Fibroblast of peridontal ligament (primary cell): ENCODE results near the gene SLC23A2.
A peak's percentile ranks its signal among the peaks of the same experiment; 100 is the strongest.

Experiments used
- DNase-seq: peaks from one replicate; pipeline ENCODE4 v3.0.0-alpha.2; 2010; ENCODE audit errors: extremely low read depth

The SLC23A2 gene

DNA sequence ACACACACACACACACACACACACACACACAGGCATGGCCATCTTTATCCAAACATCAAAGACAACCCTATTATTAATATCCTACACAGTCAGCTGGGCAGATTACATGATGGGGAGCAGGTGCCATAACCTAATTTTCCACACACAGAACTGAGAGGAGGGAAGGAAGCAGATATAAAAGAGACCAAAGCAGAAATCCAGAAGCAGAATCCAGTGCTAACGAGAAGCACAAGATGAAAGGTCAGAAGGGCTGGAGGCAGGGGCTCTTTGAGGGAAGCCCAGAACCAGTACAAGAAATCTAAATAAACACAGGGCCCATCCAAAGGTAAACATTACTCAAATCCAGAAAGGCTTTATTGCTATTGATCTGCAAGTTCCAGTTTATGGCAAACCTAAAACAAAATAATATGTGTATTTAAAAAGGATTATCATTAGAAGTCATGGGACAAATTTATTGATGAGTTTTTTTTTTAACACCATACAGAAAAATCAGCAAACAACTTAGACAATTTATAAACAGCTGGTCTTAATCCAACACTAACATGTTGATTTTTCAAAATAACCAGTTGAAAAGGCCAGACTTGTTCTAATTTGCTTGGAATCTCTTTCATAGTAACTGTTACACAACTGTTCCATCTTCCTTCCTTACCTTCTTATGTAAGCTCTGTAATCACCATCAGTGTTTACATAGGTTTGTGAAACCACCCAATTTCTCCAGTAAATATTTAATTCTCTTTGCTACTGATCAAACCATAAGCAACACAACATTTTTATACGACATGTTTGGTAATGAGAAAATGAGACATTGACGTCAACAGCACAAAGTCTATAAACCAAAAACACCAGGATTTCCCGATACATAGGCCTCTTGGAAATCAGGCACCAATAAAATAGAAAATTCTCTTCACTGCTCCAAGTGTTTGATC, 34.2 kb downstream of the SLC23A2 start:
- DNase-seq, result peak; percentile 45

DNA sequence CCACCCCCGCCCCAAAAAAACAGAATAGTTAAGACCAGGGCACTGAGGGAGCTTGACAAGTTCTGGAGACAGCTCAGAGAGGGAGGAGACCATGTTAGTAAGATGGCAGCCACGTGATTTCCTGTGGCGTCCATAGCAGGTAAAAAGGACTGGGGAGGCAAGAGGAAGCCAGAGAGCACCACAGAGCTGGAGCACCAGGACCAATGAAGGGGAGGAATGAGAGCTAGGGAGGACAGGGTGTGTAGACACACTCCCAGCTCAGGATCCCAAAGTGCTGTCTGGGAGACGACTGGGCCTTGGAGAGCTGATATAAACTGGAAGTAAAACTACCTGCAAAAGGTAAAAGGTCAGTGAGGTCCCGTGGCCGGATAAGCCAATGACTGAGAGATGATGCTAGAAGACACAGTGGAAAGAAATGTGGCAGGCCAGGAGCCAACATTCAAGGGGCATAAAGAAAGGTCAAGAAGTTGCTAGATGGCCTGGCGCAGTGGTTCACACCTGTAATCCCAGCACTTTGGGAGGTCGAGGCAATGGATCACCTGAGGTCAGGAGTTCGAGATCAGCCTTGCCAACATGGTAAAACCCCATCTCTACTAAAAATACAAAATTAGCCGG, 39.0 kb downstream of the SLC23A2 start:
- DNase-seq, result no peak

DNA sequence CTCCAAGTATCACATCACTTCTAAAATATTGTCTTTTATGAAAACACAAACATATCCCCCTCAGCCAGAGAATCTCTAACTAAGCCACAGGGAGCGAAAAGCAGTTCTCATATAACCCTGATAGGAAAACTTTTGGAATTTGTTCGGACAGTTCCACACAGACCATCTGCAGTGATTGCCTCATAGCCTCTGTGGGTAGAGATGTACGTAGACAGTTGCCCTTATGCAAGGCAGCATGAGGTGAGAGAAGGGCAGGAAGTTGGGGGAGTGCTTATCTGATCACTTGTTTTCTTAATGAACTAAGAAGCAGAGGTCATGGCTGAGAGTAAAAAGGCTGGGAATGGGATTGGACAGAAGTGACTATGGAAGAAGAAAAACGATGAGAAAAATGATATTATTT, 39.6 kb downstream of the SLC23A2 start:
- peak; percentile 45 for DNase-seq

GRCh38 chr20:4959592-4959991, 41.7 kb downstream of the SLC23A2 start:
- no peak for DNase-seq

- peak; percentile 60 for DNase-seq
Measured at GRCh38 chr20:4957939-4958362, 43.4 kb downstream of the SLC23A2 start.

- no peak for DNase-seq
Measured at GRCh38 chr20:4957187-4957586, 44.1 kb downstream of the SLC23A2 start.

GRCh38 chr20:4956200-4956810, 45.0 kb downstream of the SLC23A2 start:
- DNase-seq, result peak; percentile 85

DNA sequence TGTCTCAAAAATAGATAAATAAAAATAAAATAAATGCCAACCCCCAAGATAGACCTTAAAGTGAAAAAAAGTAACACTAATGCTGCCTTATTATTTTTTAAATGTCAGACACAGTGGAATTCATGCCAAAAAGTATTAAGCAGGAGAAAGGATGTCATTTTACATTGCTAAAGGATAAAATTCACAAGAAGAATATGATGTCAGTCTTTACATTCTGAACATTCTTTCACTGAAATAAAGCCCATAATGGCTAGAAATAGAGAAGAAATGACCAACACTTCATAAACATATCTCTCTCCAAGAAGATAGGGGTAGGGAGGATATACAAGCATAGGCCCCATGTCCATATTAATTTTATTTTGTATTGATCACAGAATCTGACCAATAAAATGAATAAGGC, 47.4 kb downstream of the SLC23A2 start:
- no peak for DNase-seq

GRCh38 chr20:4952229-4952628, 49.1 kb downstream of the SLC23A2 start:
- no peak for DNase-seq

GRCh38 chr20:4951299-4951698, 50.0 kb downstream of the SLC23A2 start:
- peak; percentile 89 for DNase-seq

DNA sequence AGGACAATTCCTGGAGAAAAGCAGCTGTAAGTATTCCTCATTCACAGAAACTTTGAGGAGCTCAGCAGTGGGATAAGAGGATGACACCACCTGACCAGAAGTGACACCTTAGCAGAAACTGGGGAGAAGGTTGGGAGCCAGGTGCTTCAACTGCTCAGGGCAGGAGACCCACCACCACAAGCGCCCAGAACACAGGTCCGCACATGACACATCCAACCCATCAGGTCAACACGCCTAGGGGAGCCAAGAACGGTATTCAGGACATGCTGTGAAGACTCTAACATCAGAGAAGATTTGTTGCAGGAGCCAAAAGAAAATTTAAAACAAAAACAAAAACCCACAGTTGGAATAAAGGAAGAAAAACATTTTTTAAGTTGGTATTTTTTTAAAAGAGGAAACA, 50.5 kb downstream of the SLC23A2 start:
- no peak for DNase-seq

GRCh38 chr20:4950437-4950836, 50.9 kb downstream of the SLC23A2 start:
- DNase-seq, result no peak

- peak; percentile 72 for DNase-seq
Measured at GRCh38 chr20:4949833-4950178, 51.5 kb downstream of the SLC23A2 start.

DNA sequence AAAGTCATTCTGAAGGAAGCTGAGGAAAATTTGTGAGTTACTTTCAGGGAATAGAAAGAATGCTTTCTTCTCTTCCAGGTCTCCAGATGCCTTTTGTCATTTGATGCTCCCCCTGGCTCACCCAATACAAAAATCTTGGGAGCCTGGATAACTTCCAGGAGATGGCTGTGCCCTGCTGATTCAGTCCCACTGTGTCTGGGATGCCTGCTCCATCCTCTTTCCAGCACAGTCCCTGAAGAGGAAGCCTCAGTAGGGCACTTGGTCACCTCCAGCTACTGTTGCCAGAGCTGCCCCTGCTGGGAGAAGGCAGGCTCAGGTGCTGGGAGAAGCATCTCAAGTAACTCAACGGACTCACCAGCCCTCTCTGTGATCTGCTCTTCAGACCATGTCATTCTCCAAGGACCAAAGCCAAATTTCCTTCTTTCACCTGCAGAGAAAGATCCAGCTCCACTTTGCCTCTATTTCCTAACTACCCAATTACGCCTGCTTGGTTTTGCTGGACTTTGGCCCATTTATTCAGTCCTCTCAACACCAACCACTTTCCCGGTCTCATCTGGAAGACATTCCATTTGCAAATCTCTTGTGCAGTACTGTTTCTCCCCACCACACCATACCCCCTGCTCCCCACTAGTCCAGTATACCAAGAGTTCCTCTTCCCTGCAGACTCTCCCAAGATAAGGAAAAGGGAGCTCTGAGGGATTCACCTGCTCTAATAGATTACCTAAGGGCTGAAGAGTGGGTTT, 53.3 kb downstream of the SLC23A2 start:
- DNase-seq, result no peak

DNA sequence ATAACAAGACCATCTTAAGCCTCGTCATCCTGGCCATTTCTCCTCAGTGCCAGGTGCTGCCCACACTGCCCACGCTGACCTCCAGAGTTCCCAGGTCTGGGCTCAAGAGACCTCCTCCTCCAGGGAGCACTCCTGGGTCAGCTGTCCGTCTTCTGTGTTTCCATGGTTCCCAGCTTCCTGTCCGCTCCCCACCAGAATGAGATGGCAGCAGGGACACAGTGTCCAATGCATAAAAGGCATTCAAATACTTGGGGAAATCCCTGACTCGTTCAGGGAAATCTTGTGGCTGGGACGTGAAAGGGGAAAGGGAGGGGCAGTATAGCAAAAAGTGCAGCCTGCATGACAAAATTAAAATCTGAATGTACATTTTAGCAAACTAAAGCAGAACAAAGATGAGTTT, 54.3 kb downstream of the SLC23A2 start:
- no peak for DNase-seq

- DNase-seq, result no peak
Measured at GRCh38 chr20:4946585-4946984, 54.7 kb downstream of the SLC23A2 start.

DNA sequence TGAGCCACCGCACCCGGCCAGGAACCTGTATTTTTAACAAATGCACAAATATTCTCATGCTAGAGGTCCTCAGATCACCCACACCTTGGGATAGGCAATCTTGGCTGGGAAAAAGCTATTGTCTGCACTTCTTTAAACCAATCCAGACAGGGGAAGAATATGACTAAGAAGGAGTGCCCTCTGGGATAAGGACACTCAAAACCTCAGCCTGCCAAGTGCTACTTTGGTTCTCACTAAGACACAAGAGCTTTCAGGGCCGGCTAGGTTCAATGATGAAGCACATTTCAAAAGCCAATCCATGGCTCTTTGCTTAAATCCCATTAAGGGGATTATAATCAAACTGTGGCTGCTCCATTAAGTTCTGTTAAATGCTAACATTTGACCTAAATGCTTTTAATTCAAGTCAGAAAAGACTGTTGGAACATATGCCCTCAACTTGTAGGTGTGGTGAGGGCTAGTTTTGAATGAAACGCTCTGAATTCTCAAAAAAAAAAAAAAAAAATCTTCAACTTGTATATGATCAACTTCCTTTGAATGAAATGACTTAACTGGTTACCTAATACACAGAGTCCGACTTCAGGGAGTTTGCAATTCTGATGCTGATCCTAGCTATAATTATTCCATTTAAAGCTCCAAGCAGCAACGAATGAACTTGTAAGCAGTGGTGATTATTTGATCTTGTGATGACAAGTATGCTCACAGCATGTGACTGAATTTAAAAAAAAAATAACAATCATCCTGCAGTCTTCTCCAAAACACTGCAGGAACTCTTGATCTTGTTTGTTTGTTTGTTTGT, 56.6 kb downstream of the SLC23A2 start:
- DNase-seq, result no peak

DNA sequence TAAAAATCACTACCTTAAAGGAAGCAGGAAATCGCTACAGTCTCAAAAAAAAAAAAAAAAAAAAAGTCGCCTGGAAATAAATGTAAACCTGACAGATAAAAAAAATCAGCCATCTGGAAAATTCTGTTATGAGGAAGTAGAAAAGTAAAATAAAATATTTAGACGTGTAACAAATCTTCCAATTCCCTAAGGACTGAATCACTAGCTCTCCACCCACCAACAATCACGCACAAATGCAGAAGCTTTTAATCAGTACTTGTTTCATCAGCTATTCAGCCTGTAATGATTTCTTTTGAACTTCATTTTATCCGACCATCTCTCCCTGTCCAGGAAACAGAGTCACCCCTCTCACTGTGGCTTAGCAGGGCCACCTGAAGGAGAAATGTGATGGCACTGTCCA, 59.0 kb downstream of the SLC23A2 start:
- DNase-seq, result peak; percentile 88

DNA sequence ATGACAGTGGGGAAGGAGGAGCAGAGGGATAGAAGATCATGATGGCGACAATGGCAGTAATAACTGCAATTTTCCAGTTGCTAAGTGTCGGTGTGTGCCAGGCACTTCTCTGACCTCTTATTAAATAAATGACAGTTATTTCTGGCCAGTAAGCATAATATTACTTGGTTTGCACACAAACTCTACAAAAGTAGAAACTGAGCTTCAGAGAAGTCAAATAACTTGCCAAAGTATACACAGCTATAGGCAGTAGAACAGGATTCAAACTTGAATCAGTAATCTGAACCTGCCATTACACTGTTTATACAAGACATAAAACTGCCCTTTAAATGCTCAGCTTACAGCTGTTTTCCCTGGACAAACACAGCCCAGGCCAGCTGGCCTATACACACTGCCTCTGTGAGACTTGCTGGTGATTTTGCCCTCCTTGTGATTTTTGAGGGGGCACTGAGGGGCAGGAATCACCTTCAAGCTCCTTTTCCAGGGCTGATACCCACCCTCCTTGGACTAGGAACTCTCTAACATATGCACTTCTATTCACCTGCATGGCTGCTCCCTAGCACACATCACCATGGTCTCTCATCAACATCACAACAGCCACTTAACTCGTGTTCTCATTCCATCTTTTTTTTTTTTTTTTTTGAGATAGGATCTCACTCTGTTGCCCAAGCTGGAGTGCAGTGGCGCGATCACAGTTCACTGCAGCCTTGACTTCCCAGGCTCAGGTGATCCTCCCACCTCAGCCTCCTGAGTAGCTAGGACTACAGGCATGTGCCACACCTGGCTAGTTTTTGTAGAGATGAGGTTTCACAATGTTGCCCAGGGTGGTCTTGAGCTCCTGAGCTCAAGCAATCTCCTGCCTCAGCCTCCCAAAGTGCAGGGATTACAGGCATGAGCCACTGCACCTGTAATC, 63.6 kb downstream of the SLC23A2 start:
- no peak for DNase-seq

DNA sequence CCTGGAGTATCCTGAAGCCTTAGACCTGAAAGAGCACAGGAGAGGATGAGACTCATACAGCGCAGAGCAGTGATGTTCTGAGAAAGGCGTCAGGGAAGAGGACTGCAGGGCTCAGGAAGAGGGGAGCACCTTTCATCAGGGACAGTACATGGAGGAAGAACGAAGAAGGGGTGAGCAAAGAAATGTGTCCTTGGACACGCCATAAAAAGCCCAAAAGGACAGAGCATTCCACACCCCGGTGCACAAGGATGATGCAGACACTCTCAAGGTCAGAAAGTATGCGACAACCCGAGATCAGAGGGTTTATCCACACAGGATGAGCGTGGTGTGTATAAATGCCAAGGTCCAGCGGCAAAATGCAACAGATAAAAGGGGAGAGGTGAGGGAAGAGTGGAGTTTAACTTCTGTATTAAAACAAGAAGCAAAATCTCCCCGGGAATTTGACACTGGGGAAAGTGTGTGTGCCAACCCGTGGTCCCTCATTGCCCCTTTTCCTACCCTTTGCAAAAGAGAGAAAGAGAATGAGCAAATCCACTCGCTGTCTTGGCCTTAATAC, 64.4 kb downstream of the SLC23A2 start:
- no peak for DNase-seq
